Measurements from ENCODE around the gene DHRSX.

Gene DHRSX

GRCh38 chrX:2452799-2453198 is 48.0 kb downstream of the DHRSX start:
- no peaks in the 10 kb centered on the region for H3K9me3 ChIP-seq
- no peaks in the 10 kb centered on the region for H3K36me3 ChIP-seq
- no peak for DNase-seq
- no peaks in the 10 kb centered on the region for H3K27me3 ChIP-seq
- H3K4me1 ChIP-seq, result no peaks in the 10 kb centered on the region
- no peak overlapping the region for H3K4me3 ChIP-seq (ENCODE audit: low read depth, low read length)
- no peak for TF ChIP-seq CTCF (IDR thresholded peaks at IDR 0.05; ENCODE audit: low read depth, low read length)

DNA sequence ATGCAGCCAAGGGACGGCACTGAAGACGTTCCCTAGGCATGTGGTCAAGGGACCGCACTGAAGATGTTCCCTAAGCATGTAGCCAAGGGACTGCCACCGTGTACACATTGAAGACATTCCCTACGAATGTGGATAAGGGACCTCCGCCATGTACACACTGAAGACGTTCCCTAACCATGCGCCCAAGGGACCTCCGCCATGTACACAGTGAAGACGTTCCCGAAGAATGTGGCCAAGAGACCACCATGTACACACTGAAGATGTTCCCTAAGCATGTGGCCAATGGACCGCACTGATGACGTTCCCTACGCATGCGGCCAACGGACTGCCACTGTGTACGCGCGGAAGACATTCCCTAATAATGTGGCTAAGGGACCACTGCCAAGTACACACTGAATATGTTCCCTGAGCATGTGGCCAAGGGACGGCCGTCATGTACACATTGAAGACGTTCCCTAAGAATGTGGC is 48.4 kb downstream of the DHRSX start:
- no peak for TF ChIP-seq CTCF (IDR thresholded peaks at IDR 0.05; ENCODE audit: low read depth, low read length)
- no peaks in the 10 kb centered on the region for H3K27me3 ChIP-seq
- H3K9me3 ChIP-seq, result no peaks in the 10 kb centered on the region
- no peak for DNase-seq
- no peaks in the 10 kb centered on the region for H3K36me3 ChIP-seq
- H3K4me3 ChIP-seq (ENCODE audit: low read depth, low read length), result no peak overlapping the region
- H3K4me1 ChIP-seq, result no peaks in the 10 kb centered on the region

GRCh38 chrX:2451501-2452316 is 49.1 kb downstream of the DHRSX start:
- H3K4me3 ChIP-seq (ENCODE audit: low read depth, low read length), result no peak overlapping the region
- no peaks in the 10 kb centered on the region for H3K4me1 ChIP-seq
- no peak for DNase-seq
- H3K27me3 ChIP-seq, result no peaks in the 10 kb centered on the region
- H3K36me3 ChIP-seq, result no peaks in the 10 kb centered on the region
- H3K9me3 ChIP-seq, result no peaks in the 10 kb centered on the region
- TF ChIP-seq CTCF (IDR thresholded peaks at IDR 0.05; ENCODE audit: low read depth, low read length), result no peak

DNA sequence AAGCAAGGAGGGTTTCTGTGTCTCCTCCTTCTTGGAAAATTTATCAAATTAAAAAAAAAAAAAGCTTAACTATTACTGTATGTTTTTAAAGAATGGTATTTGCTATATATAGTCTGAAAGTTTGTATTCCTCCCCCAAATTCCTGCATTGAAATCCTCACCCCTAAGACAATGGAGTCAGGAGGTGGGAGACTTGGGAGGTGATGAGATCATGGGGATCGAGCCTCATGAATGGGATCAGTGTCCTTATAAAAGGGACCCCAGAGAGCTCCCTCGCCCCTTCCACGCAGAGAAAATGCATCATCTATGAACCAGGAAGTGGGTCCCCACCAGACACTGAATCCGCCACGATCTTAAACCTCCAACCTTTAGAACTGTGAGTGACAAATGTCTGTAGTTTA is 50.1 kb downstream of the DHRSX start:
- TF ChIP-seq CTCF (IDR thresholded peaks at IDR 0.05; ENCODE audit: low read depth, low read length), result no peak
- no peak overlapping the region for H3K4me3 ChIP-seq (ENCODE audit: low read depth, low read length)
- no peaks in the 10 kb centered on the region for H3K27me3 ChIP-seq
- no peaks in the 10 kb centered on the region for H3K4me1 ChIP-seq
- no peaks in the 10 kb centered on the region for H3K36me3 ChIP-seq
- no peaks in the 10 kb centered on the region for H3K9me3 ChIP-seq
- DNase-seq, result no peak

- H3K4me3 ChIP-seq (ENCODE audit: low read depth, low read length), result no peak overlapping the region
- H3K36me3 ChIP-seq, result no peaks in the 10 kb centered on the region
- H3K4me1 ChIP-seq, result no peaks in the 10 kb centered on the region
- H3K27me3 ChIP-seq, result no peaks in the 10 kb centered on the region
- no peaks in the 10 kb centered on the region for H3K9me3 ChIP-seq
- DNase-seq, result no peak
- no peak for TF ChIP-seq CTCF (IDR thresholded peaks at IDR 0.05; ENCODE audit: low read depth, low read length)
Measured at GRCh38 chrX:2449135-2449886, 51.5 kb downstream of the DHRSX start.

DNA sequence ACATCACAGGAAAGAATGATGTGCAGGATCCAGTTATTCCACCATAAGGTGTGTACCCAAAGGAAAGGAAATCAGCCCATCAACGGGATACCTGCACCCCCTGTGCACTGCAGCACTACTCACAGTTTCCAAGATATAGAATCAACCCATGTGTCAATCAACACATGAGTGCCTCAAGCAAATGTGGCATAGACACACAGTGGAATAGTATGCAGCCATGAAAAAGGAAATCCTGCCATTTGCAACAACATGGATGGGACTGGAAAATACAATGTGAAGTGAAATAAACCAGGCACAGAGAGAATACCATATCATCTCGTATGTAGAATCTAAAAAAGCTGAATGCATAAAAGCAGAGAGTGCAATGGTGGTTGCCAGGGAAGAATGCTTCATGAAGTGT is 53.3 kb downstream of the DHRSX start:
- H3K27me3 ChIP-seq, result no peaks in the 10 kb centered on the region
- TF ChIP-seq CTCF (IDR thresholded peaks at IDR 0.05; ENCODE audit: low read depth, low read length), result no peak
- DNase-seq, result no peak
- H3K36me3 ChIP-seq, result no peaks in the 10 kb centered on the region
- H3K4me3 ChIP-seq (ENCODE audit: low read depth, low read length), result no peak overlapping the region
- H3K4me1 ChIP-seq, result no peaks in the 10 kb centered on the region
- H3K9me3 ChIP-seq, result no peaks in the 10 kb centered on the region

All from BE2C (cell line).